Caco-2 (cell line): ENCODE results near the gene MAP1B. TPM values are rescaled to one million over a fixed set of nuclear protein-coding genes. Genes with fewer than 3 reads are reported as not detected.

Experiments used
- BruUV-seq: library from RNA; stranded (reverse); fragments of 400-500 nt; replicated peaks from 2 replicates; lab custom pipeline; 2021; lab: Mats Ljungman, UMichigan
- CTCF ChIA-PET: fragments of 300-600 bp; sonication (Branson Sonifier 250); formaldehyde crosslinking; loops from one replicate; lab custom pipeline; 2022; ENCODE audit warnings: antibody characterized with exemption; lab: Charles Lee
- POLR2A ChIA-PET: fragments of 300-600 bp; sonication (Branson Sonifier 250); formaldehyde crosslinking; loops from one replicate; lab custom pipeline; 2022; ENCODE audit warnings: antibody characterized with exemption; lab: Charles Lee
- DNase-seq, 2 experiments: peaks; one replicate each; pipeline versions ENCODE4 v3.0.0 to v3.0.0-alpha.2; 2020 to 2022
- H3K27me3 ChIP-seq: replicated peaks from 2 replicates; pipeline ENCODE4 v1.6.0; 2011; ENCODE audit warnings: low read length; ENCODE audit not compliant: control insufficient read depth, insufficient read depth
- H3K36me3 ChIP-seq: 2 replicates; pipeline ENCODE4 v1.5.1; 2011; ENCODE audit warnings: low read length; ENCODE audit not compliant: control insufficient read depth, insufficient read depth
- H3K4me1 ChIP-seq: fragments of 250-450 bp; sonication (Bioruptor Pico); 2 replicates; pipeline ENCODE4 v1.5.1; 2020; ENCODE audit warnings: mild to moderate bottlenecking
- H3K4me3 ChIP-seq: 2 replicates; pipeline ENCODE4 v1.5.1; 2011; ENCODE audit warnings: low read depth, mild to moderate bottlenecking, control low read depth, low read length
- H3K9me3 ChIP-seq: fragments of 250-450 bp; sonication (Bioruptor Pico); 2 replicates; pipeline ENCODE4 v1.5.1; 2020; ENCODE audit warnings: mild to moderate bottlenecking, moderate library complexity
- H3K27ac Mint-ChIP-seq: one replicate; pipeline ENCODE4 v1.8.0; 2022; ENCODE audit warnings: mixed read lengths; ENCODE audit not compliant: unreplicated experiment
- H3K27me3 Mint-ChIP-seq: one replicate; pipeline ENCODE4 v1.8.0; 2022; ENCODE audit warnings: mixed read lengths; ENCODE audit not compliant: insufficient read depth, unreplicated experiment
- H3K36me3 Mint-ChIP-seq: one replicate; pipeline ENCODE4 v1.8.0; 2022; ENCODE audit warnings: mild to moderate bottlenecking, mixed read lengths; ENCODE audit not compliant: insufficient read depth, unreplicated experiment
- H3K4me1 Mint-ChIP-seq: one replicate; pipeline ENCODE4 v1.8.0; 2022; ENCODE audit warnings: low read depth, mixed read lengths; ENCODE audit not compliant: unreplicated experiment
- H3K4me3 Mint-ChIP-seq: one replicate; pipeline ENCODE4 v1.8.0; 2022; ENCODE audit warnings: mild to moderate bottlenecking, moderate library complexity, mixed read lengths; ENCODE audit not compliant: unreplicated experiment
- H3K9me3 Mint-ChIP-seq: one replicate; pipeline ENCODE4 v1.8.0; 2022; ENCODE audit warnings: mixed read lengths; ENCODE audit not compliant: unreplicated experiment
- CTCF ChIP-seq, 2 experiments: fragments of 200-600 bp in 1 of 2; IDR thresholded peaks; 1 replicate in 1 of 2; 2 replicates in 1 of 2; pipeline versions ENCODE4 v1.5.1 to v1.8.0; 2011 to 2022; ENCODE audit warnings: antibody characterized with exemption in 1 of 2, control low read depth in 1 of 2, inconsistent platforms in 1 of 2, low read depth in 1 of 2, low read length in 1 of 2, mild to moderate bottlenecking in 1 of 2, moderate library complexity in 1 of 2; ENCODE audit not compliant: insufficient read depth in 1 of 2, severe bottlenecking in 1 of 2, unreplicated experiment in 1 of 2
- intact Hi-C: fragments of 100-400 bp; cut with micrococcal nuclease; formaldehyde crosslinking; loops from one replicate; pipeline ENCODE4 v1.10.0; 2022; ENCODE audit not compliant: unreplicated experiment
- total RNA-seq: library from RNA; stranded (reverse); gene quantifications from 2 replicates; pipeline ENCODE4 v1.2.3, GENCODE V29; 2022

MAP1B gene
- total RNA-seq, 1 experiment from 2014 or later = 0.66 TPM

DNA sequence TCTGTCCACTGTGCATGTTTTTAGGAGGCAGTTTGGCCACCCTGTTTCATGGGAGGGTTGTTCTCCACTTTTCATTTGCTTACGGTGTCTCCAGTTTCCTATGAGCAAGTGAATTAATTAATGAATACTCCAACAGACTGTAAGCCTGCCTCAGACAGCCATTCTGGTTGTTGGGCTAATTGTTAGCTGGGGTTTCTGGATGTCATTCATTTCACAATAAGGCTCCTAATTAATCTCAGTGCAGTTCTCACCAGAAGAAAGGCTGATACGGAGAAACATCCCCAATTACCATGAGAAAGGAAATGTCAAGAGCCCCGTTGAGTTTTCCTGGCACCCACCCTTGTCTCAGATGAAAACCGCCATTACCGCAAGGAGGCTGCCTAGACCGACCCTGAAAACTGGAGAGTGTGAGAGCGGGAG is 75.8 kb downstream of the MAP1B start:
- no peaks in the 10 kb centered on the region for H3K36me3 ChIP-seq
- no peak overlapping the region for H3K4me3 Mint-ChIP-seq
- H3K9me3 ChIP-seq = no peaks in the 10 kb centered on the region
- no peak for DNase-seq
- H3K4me3 ChIP-seq = no peak overlapping the region
- no peaks in the 10 kb centered on the region for H3K4me1 ChIP-seq
- H3K36me3 Mint-ChIP-seq = no peaks in the 10 kb centered on the region
- TF ChIP-seq CTCF (IDR thresholded peaks at IDR 0.05; ENCODE audit: insufficient read depth in 1 of 2, low read depth in 1 of 2, low read length in 1 of 2, severe bottlenecking in 1 of 2, unreplicated experiment in 1 of 2) = no peak
- intact Hi-C loops = no loop called here
- H3K27me3 Mint-ChIP-seq = peaks cover 27% of the 10 kb centered on the region
- H3K9me3 Mint-ChIP-seq = no peaks in the 10 kb centered on the region
- CTCF ChIA-PET = no interaction called here
- H3K27me3 ChIP-seq = no peaks in the 10 kb centered on the region; the same call in 1 of the 2 replicates
- POLR2A ChIA-PET = no interaction called here
- H3K4me1 Mint-ChIP-seq = no peaks in the 10 kb centered on the region
- no TSS peak for BruUV-seq
- H3K27ac Mint-ChIP-seq = no peak overlapping the region

DNA sequence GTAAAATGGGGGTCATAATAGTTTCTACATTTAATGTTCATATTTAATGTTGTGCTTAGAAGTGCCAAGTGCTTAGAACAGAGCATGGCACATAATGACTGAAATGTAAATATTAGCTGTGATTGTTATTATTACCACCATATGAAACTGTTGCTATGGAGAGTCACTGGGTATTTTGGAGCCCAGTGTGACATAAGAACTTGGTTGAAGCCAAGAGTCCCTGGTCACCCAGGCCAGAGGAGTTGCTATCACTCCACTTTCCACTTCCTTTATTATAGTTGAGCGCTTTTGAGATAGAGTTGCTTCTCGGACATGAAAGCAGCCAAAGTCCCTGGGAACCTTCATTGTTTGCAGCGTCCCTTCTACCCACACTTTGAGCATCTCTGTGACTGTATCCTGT is 77.1 kb downstream of the MAP1B start:
- Mint-ChIP-seq H3K9me3 (no peaks in the 10 kb centered on the region), H3K4me3 (no peak overlapping the region), H3K36me3 (no peaks in the 10 kb centered on the region), H3K27ac (no peak overlapping the region), H3K4me1 (no peaks in the 10 kb centered on the region), H3K27me3 (peaks cover 25% of the 10 kb centered on the region)
- ChIA-PET CTCF (no interaction called here), POLR2A (no interaction called here)
- BruUV-seq = no TSS peak
- H3K4me3 ChIP-seq = no peak overlapping the region
- H3K4me1 ChIP-seq = no peaks in the 10 kb centered on the region
- no peaks in the 10 kb centered on the region for H3K9me3 ChIP-seq
- H3K36me3 ChIP-seq = no peaks in the 10 kb centered on the region
- H3K27me3 ChIP-seq = no peaks in the 10 kb centered on the region; the same call in 1 of the 2 replicates
- intact Hi-C loops = no loop called here
- TF ChIP-seq CTCF (IDR thresholded peaks at IDR 0.05; ENCODE audit: insufficient read depth in 1 of 2, low read depth in 1 of 2, low read length in 1 of 2, severe bottlenecking in 1 of 2, unreplicated experiment in 1 of 2) = no peak
- DNase-seq = no peak

DNA sequence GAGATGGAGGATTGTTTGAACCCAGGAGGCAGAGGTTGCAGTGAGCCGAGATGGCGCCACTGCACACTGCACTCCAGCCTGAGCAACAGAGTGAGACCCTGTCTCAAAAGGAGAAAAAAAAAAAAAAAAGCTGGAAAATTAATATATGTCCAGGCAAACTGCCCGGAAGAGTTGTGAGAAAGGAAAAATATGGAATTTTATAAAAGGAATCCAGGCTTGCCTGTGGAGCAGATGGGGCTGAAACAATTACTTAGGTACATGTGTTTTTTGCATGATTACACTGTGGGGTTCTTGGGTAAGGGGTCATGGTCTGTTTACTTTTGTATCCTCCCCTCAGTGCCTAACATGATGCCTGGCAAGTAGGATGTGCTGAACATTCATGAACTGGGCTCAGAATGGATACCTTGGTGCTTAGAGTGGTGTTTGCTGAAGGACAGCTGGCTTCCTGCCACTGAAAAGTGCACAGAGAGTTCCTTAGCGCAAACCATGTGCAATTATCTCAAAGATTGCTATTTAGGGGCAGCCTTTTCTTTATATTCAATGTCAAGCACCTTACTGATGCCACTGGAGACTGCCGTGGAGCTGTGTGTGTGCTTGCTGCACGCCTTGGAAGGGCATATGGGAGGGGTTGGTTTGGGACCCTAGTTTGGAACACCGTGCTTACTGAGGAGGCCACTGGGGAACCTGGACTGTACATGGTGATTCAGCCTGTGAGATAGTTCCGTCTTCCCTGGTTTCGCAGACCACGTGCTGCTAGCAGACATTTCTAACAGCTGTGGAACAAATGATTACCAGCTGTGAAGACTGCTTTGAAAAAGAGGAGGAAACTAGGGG is 78.4 kb downstream of the MAP1B start:
- Histone ChIP-seq H3K4me1 (no peaks in the 10 kb centered on the region), H3K36me3 (no peaks in the 10 kb centered on the region), H3K9me3 (no peaks in the 10 kb centered on the region), H3K4me3 (no peak overlapping the region), H3K27me3 (no peaks in the 10 kb centered on the region; the same call in 1 of the 2 replicates)
- H3K36me3 Mint-ChIP-seq = no peaks in the 10 kb centered on the region
- no peak for DNase-seq
- H3K9me3 Mint-ChIP-seq = no peaks in the 10 kb centered on the region
- CTCF ChIA-PET = no interaction called here
- TF ChIP-seq CTCF (IDR thresholded peaks at IDR 0.05; ENCODE audit: insufficient read depth in 1 of 2, low read depth in 1 of 2, low read length in 1 of 2, severe bottlenecking in 1 of 2, unreplicated experiment in 1 of 2) = no peak
- POLR2A ChIA-PET = no interaction called here
- H3K27me3 Mint-ChIP-seq = peaks cover 17% of the 10 kb centered on the region
- H3K4me3 Mint-ChIP-seq = no peak overlapping the region
- H3K4me1 Mint-ChIP-seq = no peaks in the 10 kb centered on the region
- H3K27ac Mint-ChIP-seq = no peak overlapping the region
- intact Hi-C loops = no loop called here
- no TSS peak for BruUV-seq
